Fibroblast of mammary gland (primary cell): ENCODE data around the gene FOXL1.
"Not testable (repeated sequence)": the region's sequence is repeated elsewhere in the genome, so short reads cannot be mapped to it uniquely, and the experiment has no call there.

Experiments
- DNase-seq: peaks from one replicate; pipeline ENCODE4 v3.0.0-alpha.2; 2010; ENCODE audit warnings: low read depth
- H3K4me3 ChIP-seq: 2 replicates; pipeline ENCODE4 v1.5.1; 2011; ENCODE audit warnings: low read depth, mild to moderate bottlenecking, low read length, moderate library complexity; ENCODE audit not compliant: control insufficient read depth
- TF ChIP-seq, protein P1 (sequence below): conservative IDR thresholded peaks from 2 replicates; pipeline ENCODE4 v1.5.1; 2011; ENCODE audit warnings: low read depth, low read length, inconsistent platforms; ENCODE audit not compliant: control insufficient read depth, insufficient read depth

The FOXL1 gene

DNA sequence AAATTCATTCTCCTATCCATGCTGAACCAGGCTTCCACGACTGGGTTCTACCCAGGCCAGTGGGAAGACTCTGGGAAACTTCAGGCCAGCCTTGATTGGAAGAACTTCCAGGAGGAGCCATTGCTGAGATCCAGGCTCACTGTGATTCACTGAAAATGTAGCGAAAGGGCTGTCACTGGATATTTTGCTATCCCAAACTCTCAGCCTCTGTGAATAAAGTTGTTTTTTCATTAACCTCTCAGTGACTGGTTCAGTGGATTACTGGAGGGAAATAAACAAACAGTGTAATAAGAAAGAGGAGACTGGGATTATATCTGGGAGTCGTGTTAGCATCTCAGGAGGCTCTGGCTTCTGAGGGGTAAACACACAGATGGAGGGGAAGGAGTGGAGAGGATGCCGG is 3.1 kb downstream of the FOXL1 start:
- TF ChIP-seq, protein P1, sequence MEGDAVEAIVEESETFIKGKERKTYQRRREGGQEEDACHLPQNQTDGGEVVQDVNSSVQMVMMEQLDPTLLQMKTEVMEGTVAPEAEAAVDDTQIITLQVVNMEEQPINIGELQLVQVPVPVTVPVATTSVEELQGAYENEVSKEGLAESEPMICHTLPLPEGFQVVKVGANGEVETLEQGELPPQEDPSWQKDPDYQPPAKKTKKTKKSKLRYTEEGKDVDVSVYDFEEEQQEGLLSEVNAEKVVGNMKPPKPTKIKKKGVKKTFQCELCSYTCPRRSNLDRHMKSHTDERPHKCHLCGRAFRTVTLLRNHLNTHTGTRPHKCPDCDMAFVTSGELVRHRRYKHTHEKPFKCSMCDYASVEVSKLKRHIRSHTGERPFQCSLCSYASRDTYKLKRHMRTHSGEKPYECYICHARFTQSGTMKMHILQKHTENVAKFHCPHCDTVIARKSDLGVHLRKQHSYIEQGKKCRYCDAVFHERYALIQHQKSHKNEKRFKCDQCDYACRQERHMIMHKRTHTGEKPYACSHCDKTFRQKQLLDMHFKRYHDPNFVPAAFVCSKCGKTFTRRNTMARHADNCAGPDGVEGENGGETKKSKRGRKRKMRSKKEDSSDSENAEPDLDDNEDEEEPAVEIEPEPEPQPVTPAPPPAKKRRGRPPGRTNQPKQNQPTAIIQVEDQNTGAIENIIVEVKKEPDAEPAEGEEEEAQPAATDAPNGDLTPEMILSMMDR: no peak
- no peak for DNase-seq
- H3K4me3 ChIP-seq: no peak overlapping the region

DNA sequence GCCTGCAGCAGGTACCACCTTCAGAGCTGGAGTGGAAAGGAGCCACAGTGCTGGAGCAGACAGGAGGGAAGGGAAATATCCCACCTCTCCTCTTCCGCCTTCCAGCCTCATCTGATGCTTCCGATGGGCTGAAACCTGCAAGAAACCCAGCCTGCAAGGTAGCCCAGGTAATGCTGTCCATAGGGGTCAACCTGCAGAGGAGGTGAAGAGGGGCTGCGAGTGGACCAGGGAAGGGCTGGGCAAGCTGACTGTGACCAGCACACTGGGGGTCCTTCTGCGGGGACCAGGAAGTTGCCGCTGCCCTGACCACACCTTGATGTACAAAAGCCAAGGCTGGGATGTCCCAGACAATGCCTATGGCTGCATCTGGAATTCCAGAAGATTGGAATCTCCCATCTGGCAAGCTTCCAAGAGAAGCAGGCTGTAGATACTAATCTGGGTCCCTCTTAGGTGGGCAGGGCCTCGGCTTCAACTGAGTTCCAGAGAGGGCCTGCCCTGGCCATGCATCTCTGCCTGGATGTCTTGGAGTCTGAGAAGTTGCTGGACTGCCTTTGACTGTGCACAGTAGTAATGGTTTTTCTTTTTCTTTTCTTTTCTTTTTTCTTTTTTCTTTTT is 5.8 kb downstream of the FOXL1 start:
- H3K4me3 ChIP-seq: no peak overlapping the region
- no peak for DNase-seq
- TF ChIP-seq, protein P1: no peak

DNA sequence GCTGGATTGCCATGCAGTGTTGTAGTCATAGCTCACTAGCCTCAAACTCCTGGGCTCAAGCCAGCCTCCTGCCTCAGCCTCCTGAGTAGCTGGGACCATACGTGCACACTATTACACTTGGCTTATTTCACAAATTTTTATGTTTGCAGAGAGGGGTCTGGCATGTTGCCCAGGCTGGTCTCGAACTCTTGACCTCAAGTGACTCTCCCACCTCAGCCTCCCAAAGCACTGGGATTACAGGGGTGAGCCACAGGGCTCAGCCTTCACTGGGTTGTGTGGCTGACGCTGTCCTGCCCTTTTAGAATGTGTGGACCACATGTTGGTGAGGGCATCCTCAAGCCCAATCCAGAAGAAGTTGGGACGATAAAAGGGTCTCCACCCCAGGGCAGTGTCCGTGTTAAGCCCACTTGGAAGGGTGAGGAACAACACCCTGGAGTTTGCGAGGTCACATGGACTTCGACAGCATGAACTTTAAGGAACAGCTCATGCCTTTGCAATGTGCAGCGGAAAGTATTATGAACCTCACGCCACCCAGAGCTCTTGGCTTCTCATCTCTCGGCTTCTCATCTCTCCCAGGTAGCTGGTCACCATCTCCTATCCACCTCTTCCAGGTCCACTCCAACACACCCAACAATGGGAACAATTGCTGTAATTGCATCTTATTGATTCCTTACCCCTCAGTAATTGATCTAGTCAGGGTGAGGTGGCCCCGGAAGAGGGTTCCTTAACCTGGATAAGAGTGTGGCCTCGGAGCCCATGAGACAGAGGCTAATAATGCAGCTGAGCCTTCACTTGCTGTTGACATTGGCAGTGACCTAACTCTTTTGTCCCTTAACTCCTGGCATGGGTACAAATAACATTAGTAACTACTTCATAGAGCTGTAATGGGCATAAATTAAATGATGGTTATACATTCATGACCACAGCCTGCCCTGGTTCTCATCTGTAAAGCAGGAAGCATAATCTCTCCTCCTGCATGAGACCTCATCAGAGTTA is 6.7 kb downstream of the FOXL1 start:
- no peak overlapping the region for H3K4me3 ChIP-seq
- TF ChIP-seq, protein P1: no peak
- peak; percentile 81 for DNase-seq

DNA sequence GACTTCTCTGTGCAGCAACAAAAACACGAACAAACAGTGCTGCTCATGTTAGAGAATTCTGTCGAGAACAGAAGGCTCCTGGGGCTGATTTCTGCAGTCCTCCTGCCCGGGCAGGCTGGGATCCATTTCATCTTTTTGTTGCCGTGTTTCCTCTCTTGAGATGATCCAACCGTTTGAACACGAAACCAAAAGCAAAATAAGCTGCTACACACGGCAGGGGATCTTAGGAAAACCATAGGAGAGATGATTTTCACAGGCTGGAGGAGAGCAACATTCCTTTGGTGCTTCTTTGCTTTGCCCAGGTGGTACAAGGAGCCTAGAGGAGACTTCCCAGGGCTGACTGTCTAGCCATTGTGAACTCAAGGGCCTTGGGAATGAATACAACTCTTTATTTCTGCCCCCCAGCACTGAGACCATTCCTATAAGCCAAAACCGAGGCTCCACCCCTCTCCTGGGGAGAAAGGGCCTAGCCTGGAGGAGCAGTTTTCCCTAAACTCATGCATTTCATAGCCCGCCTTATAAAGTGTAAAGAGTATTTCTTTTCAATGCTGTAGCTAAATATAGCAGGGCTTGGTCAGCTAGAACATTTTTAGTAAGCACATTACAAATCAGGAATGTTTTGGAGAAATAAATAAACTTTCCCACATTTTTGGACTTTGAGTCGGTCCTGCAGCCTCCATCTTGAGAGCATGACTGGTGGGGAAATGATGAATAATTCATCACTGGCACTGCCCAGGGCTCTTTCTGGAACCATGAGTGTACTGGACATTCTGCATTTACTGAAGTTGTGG is 7.7 kb downstream of the FOXL1 start:
- TF ChIP-seq, protein P1: no peak
- no peak overlapping the region for H3K4me3 ChIP-seq
- peak; percentile 88 for DNase-seq

DNA sequence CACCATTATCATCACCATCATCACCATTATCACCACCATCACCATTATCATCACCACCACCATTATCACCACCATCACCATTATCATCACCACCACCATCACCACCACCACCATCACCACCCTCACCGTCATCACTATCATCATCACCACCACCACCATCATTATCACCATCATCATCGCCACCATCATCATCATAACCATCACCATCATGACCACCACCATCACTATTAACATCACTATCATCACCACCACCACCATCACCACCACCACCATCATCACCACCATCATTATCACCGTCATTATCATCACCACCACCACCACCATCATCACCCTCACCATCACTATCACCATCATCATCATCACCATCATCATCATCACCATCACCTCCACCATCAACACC is 9.1 kb downstream of the FOXL1 start:
- no peak for DNase-seq
- TF ChIP-seq, protein P1: no peak
- H3K4me3 ChIP-seq: no peak overlapping the region

DNA sequence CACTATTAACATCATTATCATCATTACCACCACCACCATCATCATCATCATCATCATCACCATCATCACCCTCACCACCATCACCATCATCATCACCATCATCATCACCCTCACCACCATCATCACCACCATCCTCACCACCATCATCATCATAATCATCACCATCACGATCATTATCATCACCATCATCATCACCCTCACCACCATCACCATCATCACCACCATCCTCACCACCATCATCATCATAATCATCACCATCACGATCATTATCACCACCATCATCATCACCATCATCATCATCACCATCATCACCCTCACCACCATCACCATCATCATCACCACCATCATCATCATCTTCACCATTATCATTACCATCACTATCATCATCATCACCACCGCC is 9.6 kb downstream of the FOXL1 start:
- DNase-seq, H3K4me3 ChIP-seq: not testable (repeated sequence)
